HG02571 (cell line): ENCODE data around the gene PEG3.

Source experiments
- ATAC-seq: cut with Tn5 transposase; IDR thresholded peaks from one replicate; pipeline ENCODE4 v1.9.1; 2021; ENCODE audit warnings: mild to moderate bottlenecking, moderate library complexity; ENCODE audit not compliant: unreplicated experiment

Gene PEG3

DNA sequence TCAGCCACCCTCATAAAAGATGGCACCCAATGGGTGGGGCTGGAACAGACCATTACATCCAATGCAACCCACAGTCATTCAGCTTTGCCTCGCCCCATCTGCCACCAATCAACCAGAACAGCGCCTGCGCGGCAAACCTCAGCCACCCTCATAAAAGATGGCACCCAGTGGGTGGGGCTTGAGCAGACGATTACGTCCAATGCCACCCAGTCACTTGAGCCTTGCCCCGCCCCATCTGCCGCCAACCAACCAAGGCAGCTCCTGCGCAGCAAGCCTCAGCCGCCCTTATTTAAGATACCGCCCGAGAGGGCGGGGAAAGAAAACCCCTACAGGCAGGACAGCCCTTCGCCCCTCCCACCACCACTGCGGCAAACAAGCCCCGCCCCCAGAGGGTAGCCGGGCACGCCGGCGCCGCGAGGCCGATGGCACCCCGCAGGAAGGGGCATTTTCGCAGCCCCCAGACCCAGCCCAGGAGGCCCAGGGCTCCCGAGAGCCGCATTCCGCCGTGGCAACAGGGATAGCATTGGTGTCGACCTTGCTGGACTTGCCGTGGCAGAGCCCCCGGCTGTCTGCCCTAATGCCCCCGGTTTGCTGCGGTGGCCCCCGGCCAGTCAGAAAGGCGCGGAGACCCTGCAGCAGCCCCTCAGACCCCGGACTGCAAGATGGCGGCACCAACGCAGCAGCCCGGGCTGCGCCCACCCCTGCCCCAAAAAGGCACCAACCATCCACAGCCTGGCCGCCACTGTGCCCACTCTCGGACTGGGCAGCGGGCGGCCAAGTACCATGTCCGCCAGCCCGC, 675 bp downstream of the PEG3 start:
- ATAC-seq, result no peak

DNA sequence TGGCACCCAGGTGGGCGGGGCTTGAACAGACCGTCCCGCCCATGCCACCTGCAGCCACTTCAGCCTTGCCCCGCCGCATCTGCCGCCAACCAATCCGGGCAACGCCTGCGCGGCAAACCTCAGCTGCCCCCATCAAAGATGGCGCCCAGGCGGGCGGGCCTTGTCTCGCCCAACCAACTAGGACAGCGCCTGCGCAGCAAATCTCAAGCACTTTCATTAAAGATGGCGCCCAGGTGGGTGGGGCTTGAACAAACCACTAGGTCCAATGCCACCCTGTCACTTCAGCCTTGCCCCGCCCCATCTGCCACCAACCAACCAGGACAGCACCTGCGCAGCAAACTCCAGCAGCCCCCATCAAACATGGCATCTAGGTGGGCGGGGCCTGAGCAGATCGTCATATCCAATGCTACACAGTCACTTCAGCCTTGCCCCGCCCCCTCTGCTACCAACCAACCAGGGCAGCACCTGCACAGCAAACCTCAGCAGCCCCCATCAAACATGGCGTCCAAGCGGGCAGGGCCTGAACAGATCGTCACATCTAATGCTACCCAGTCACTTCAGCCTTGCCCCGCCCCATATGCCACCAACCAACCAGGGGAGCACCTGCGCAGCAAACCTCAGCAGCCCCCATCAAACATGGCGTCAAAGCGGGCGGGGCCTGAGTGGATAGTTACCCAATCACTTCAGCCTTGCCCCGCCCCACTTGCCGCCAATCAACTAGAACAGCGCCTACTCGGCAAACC, 1.4 kb downstream of the PEG3 start:
- ATAC-seq, result no peak

DNA sequence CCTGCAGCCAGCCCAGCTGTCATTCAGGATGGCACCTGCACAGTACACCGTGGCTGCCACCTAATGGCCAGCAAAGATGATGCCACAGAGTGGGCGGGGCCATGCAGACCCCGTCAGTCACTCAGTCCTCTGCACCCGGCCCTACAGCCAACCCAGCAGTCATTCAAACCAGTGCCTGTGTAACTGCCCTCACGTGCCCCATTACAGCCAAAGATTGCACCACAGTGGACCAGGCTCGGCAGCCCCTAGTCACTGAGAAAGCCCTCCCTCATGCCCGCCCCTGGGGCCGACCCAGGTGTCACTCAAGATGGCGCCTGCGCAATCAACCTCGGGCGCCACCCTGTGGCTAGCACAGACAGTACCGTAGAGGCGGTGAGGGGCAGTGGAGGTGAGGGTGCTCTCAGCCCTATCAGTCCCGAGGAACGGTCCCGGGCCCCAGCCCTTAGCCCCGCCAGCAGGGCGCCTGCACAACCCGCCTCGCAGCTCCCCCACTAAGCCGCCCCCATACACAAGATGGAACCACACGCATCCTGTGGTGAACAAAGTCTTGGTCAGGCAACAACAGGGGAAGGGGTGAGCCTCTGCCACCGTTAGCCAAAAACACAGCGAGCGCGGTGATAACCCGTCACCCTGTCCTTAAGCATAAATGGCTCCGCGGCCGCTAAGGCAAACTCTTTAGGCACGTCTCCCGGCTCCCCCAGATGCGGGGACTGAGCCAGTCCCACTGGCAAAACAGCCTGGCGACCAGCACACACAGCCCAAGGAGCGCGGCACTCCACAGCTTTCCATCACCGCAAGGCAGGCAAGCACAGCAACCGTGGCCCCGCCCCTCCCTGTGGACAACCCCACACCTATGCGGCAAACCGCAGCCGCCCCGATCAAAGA, 2.3 kb downstream of the PEG3 start:
- no peak for ATAC-seq

DNA sequence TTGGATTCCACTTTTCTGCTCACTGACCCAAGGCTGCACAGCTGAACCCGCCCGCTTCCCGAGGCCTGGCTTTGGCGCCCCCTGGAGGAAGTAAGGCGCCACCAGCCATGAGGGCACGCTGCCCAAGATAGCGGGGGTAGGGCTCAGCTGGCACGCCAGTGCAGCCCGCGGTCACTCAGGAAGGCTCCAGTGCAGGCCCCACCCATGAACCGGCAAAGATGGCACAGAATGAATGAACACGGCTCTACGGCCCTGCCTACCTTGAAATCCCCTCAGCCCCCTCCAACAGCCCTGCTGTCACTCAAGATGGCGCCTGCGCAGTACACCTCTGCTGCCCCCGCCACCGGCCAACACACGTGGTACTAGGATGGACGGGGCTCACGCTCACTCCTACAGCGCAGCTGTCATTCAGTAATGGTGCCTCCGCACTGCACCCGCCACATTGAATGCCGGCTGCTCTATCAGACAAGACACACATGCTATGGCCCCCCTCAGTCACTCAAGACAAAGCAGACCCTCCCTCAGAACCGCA, 3.0 kb downstream of the PEG3 start:
- ATAC-seq, result no peak

DNA sequence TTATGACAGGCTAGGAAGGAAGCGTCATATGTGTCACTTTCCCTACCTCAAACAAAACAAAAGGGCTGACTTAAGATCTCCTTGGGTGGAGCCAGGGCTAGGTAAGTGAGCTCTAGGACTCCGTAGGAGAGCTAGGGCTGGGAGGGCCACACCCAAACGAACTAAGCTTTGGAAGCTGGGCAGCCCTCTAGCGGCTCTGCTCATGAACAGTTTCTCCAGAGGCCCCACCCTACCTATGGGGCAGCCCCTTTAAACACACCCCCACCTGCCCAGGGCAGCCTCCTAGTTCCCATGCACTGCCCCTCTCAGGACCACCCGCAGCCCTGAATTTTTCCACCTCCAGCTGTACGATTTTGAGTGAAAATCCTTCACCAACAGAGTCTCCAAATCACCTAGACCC, 3.5 kb downstream of the PEG3 start:
- no peak for ATAC-seq

DNA sequence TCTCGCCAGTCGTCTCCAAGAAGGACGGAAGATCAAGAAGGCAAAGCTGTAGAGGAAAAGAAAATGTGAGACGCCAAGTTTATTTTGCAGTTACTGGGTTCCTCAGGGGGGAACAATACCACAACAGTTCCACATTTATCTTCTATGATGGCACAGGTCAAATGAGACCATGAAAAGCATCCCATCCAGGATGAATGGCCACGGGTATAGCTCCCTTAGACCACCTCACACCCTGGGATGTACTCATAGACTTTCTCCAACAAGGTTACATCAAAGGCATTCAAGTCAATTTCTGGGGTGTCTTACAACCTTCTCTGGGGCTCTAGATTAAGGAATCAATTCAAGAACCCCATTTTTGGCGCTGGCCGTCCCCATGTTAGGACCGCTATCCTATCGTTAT, 4.5 kb downstream of the PEG3 start:
- no peak for ATAC-seq

DNA sequence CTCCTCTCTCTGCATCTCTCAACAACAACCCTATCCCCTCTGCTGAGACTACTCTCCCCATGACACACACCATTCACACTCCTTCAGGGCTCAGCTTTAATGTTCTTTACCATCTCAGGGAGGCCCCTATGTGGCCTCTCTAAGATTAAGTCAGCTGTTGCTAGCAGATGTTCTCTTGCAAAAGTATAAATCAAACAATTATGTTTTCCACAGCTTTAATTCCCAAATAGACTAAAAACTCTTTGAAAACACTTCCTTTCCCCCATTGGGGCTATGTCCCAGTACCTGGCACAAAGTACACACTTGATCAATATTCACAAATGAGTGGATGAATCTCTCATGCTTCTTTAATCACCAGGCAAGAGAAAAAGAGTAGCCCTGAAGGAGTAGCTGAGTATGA, 5.1 kb downstream of the PEG3 start:
- no peak for ATAC-seq

DNA sequence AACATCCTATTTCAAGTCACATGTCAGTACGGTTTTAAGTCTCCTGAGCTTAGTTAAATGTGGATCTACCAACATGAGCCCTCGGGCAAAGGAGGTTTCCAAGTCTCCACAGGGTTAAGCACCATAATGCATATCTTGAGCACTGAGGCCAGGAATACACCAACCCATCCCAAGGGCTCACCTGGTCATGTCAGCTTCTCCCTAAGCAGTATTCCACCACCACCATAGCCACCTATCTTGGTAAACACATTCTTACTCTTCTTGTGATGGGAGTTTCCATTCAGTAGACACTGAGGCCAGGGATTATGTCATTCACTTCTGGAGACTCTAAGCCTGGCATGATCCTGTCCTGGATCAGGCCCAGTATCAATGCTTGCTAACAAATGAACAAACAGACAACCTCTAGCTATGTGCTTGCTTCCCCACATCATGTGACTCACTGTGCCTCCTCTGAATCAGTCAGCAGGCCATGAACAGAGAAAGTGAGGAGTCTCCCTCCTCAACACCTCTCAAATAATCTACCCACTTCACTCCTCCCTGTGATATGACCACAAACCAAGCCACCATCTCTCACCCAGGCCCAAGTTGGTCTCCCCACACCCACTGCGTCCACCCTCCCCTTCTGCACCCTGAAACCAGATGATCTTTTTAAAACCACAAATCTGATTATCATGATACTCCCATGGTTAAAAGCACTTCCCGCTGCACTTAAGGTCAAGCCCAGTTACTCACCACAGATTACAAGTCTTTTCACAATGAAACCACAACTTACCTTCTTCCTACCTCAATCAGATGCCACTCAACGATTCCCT, 5.8 kb downstream of the PEG3 start:
- no peak for ATAC-seq

DNA sequence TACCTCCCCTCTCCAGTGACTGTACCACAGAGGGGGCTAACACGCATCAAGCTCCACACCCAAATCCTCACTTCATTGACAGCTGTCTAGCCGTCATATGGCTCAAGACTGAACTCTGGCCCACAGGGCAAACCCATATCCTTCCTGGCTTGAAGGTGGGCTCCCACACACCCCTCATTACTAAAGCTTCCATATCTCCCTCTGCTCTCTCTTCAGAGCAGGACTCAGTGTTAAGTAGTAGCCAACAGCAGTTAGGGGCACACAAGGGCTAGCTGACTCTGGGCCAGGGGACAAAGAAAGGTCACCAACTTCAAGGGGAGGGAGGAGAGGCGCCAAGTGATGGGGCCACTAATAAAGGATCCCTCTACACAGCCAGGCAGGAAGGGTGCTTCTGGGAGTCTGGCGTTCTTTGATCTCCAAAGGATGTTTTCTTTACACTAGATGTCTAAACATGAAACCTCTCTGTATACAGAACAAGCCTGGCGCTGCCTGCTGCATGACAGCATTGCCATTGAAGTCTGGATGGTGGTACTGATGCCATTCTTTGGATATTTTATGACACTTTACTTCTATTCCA, 8.1 kb downstream of the PEG3 start:
- no peak for ATAC-seq

DNA sequence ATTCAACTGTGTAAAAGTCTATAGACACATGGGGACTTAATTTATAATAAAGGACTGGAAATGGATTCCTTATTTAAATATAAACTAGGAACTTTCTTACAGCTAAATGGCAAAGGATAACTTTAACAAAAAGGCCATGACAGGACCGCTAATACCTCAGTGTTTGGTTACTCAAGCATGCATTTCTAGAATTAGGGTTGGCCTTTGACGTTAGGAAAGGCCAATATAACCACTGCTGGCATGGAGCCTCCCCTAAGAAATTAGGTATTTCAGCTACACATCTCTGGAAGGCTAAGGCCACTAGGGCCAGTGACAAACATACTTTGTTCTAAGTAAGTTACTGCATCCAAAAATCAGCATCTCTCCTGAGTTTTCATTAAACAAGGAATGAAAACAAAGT, 9.3 kb downstream of the PEG3 start:
- ATAC-seq, result no peak

DNA sequence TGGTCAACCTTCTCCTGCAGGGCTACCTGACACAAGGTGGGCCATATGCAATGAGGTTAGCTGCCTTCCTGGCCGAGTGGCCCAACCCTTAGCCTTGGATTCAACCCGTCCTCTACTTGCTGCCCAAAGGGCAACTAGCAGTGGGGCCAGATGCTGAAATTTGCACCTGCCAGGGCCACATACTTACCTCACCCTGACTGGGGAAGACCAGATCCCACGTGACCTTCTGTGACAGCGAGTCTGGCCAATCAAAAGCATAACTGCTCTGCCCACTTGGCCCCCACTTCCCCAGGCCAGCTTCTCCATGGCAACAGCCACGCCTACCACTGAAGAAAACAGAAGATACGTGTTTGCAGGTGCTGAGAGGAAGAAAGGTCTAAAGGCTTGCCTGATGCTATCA, 10.9 kb downstream of the PEG3 start:
- ATAC-seq, result no peak

DNA sequence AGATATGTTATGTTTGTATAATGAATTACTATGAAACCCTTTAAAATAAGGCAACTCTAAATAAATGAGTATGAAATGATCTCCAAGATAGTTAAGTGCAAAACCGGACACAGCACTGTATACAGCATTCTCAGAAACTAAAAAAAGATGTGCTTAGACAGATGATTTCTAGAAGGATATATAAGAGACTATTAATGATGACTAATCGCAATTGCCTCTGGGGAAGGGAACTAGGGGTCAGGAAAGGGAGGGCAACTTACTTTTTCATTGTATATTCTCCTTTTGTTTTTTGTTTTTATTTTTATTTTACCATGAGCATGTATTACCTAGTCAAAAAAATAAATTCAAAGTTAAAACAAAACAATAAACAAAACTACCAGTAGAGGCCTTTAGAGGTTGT, 12.8 kb downstream of the PEG3 start:
- ATAC-seq, result no peak

DNA sequence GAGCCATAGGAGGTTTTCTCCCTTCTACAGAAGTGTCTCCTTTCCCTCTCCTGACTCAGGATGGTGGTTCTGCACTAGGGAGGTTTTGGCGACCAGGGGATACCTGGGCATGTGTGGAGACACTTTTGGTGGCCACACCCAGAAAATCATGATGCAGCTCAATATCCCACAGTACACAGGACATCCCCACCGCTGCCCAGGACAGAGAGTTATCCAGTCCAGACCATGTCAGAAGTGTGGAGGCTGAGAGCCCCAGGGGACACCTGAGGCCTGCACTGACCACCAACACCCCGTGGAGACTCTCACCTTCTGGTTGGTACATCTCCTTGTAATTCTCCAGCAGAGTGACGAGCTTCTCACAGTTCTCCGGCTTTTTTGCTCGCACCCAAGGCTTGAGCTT, 16.6 kb downstream of the PEG3 start:
- no peak for ATAC-seq

DNA sequence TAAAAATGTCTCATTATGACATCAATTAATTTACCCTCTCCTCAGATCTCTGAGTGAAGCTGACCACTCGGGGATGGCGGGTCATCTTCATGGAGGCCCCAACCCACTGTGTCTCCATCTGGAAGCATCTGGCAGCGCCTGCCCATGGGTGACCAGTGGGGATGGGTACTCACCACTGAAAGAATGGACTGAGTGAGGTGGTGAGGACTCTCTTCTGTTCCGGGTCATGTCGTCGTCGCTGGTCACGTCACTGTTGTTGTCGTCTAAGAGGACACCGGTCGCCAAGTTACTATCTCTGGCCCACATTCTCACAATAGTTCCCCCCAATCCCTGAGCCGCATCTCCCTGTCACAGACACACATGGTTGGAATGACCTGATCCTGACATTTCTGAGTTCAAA, 17.1 kb downstream of the PEG3 start:
- ATAC-seq, result no peak

DNA sequence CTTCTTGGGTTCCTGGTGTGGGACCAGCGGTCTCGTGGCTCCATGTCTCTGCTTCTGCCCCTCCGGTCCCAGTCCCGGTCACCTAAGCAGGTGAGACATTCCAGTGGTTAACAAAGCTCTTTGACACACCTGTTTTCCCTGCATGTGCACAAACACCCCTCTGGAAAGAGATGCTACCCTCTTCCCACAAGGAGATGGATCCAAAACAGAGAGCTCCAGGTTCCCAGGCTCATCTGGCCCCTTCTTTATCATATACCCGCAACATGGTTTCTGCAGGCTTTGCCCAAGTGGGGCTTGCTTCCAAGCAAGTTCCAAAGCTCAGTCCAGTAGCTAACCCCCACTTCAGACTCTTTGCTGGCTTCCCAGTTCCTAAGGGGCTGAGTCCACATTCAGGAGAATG, 17.8 kb downstream of the PEG3 start:
- no peak for ATAC-seq

DNA sequence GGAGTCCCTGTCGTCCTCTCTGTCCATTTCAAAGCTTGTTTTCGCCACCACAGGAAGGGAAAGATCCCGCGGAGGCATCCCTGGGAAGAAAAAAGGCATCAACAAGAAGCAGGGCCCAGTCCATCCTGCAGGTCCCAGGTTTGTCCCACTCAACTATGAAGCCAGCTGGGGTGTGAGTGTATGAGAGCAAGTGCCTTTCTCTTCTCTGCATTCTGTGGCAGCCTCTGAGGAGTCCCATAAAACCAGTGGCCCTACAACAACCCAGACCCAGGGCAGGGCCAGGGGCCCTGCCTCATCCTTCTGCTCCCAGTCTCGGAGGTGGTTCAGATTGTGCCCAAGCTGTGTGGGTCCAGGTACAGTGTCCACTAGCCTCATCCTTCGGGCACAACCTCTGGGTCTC, 18.9 kb downstream of the PEG3 start:
- ATAC-seq, result no peak

DNA sequence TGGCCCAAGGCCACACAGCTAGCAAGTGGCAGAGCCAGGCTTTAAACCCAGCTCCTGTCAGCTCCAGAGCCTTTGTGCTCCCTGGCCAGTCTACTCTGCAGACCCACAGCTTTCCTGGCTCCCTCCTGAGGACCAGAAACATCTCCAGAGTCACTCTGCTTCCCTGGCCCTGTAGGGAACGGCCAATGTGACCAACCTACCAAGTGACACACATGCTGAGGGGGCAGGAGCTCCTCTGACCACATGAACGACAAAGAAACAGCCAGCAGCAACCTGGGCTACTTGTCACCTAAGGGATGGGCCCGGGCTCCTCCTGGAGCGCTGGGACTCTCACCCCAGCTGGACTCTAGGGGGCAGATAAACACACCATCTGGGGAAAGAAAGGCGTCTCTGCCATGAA, 19.3 kb downstream of the PEG3 start:
- no peak for ATAC-seq

DNA sequence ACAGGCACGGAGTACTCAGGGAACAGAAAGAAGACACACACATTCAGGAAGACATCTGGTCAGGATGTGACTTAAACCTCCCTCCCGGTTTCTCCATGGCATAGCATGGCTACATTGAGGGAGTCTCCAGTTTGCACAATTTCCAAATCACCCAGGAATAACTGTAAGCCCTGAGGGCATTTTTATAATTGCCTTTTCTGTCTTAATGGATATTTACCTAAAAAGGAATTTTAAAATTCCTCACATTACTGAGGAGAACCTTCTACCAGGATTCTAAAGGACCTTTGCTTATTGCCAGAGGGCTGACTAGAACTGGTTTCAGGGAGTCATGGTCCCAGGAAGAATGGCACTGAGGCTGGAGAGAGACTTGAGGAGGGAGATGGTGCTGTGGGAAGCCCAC, 21.4 kb downstream of the PEG3 start:
- no peak for ATAC-seq

DNA sequence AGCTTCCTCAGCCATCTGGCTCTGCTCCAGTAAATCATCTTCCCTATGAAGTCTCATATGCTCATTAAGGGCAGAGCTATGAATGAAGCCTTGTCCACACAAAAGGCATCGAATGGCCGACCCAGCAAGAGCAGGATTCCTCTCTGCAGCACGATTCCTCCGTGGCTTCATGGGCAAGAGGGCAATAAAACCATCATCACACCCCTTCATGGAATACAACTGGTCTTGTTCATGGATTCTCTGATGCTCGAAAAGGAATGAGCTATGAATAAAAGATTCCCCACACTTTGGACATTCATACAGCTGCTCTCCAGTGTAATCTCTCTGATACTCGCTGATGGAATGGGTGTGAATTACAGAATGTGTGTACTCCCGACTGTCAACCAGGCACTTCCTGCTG, 25.9 kb downstream of the PEG3 start:
- no peak for ATAC-seq

DNA sequence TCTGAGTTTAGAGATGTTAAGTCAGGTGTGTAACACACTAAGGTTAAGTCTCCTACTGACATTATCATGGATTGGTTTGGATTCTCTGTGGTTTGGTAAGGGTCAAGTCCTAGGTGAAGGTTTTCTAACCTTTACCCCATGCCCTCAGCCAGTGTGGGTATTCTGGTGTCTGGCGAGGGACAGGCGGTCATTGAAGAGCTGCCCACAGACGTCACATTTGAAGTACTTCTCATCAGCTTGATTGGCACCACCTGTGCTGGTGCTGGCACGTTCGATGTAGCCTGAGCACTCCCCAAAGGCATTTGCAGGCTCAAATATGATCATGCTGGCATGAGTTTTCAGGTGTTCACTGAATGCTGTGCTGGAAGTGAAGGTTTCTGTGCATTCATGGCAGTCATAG, 27.0 kb downstream of the PEG3 start:
- no peak for ATAC-seq
